ENCODE measurements around the gene PIP.
"Not testable (repeated sequence)": the region's sequence is repeated elsewhere in the genome, so short reads cannot be mapped to it uniquely, and the experiment has no call there.

PIP gene

DNA sequence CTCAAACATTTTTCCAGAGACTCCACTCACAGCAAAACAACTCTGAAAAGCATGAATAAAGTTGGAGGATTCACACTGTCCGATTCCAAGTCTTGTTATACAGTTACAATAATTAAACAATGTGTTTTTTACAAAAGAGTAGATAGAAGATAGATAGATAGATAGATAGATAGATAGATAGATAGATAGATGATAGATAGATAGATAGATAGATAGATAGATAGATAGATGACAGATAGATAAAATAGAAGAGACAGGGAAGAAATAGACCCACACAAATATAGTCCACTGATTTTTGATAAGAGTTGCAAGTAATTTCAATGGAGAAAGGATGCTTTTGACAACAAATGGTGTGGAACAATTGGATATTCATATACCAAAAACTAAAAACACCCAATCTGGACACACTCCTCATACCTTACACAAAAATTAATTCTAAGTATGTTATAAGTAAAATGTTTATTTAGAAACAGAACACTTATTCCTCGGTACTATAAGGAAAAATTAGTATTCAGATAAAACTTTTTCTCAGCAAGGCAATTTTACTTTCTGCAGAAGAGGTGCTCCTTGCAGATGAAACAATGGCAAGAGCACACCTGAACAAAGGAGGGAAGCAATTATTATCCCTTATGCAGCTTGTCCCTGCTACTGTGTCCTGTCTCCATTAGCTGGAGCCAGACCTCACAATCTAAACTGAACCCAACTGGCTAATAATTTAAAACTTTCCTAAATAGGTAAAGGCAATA lies 45.7 kb downstream of the PIP start:
- no peak for DNase-seq (ENCODE audit: low spot score)

DNA sequence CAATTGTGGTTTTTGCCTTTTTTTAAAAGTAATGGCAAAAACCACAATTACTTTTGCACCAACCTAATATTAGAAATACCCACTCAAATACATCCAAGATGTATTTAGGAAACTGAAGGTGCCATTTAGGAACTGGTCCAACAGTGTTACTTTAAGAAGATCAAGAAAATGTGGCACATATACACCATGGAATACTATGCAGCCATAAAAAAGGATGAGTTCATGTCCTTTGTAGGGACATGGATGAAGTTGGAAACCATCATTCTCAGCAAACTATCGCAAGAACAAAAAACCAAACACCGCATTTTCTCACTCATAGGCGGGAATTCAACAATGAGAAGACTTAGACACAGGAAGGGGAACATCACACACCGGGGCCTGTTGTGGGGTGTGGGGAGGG lies 48.9 kb downstream of the PIP start:
- not testable (repeated sequence) for DNase-seq (ENCODE audit: low spot score)

DNA sequence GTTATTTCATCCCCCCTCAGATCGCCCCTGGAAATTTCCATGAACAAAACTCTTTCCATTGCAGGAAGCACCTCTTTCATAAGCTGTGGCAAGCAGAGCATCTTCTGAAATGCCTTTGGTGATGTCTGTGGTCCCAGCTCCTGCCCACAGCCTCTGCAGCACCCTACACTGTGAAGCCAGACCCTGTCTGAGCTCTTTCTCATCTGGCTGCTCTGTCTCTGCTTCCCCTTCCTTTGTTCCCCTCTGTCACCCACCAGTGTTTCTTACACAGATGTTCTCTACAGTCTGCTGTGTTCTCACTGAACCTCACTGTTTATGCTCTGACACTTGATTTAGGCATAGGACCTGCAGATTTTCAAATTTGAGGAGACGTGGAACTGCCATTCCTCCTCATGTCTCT lies 49.5 kb downstream of the PIP start:
- no peak for DNase-seq (ENCODE audit: low spot score)

DNA sequence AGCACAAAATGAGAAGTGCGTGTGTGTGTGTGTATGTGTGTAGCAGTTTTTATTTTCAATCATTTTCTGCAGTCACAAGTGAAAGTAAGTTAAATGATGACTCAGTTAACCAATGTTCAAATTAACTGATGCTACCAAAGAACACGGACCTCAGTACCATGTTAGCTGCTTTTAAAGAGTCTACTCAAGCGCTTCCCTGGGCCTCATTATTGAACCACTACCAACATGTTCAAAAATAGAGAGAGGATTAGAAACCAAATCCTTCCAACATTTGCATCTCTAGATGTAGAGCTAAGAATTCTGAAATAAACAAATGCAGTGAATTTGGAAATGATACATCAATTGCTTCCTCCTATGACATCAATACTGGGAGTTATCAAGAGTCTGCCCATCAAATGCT lies 51.1 kb downstream of the PIP start, which contains the start of gene TAS2R39:
Gene TAS2R39 (plus strand): TSS at position 396 of the 400 bp plus-strand sequence. CDS start 0 bp downstream, at position 396.
- no peak for DNase-seq (ENCODE audit: low spot score)

GRCh38 chr7:143185551-143185950 lies 53.7 kb downstream of the PIP start:
- no peak for DNase-seq (ENCODE audit: low spot score)

- no peak for DNase-seq (ENCODE audit: low spot score)
Measured at GRCh38 chr7:143188994-143189393, 57.1 kb downstream of the PIP start.

Measured in ecto neural progenitor cell (in vitro differentiated cells).